WTC11 (cell line): ENCODE results near the gene CACNA1C. TPM values are rescaled to one million over a fixed set of nuclear protein-coding genes. Genes with fewer than 3 reads are reported as not detected.
A peak's percentile ranks its signal among the peaks of the same experiment; 100 is the strongest.

Source experiments
- ATAC-seq: fragments of 200-7000 bp; cut with Tn5 transposase; 2 replicates; pipeline ENCODE4 v1.10.0; 2021; ENCODE audit warnings: mild to moderate bottlenecking, moderate library complexity
- CTCF ChIA-PET: fragments of 300-600 bp; sonication (Branson Sonifier 250); formaldehyde crosslinking; loops from one replicate; lab custom pipeline; 2021; ENCODE audit warnings: antibody characterized with exemption; lab: Charles Lee
- POLR2A ChIA-PET: fragments of 350-600 bp; sonication (Branson Sonifier 250); formaldehyde crosslinking; loops from one replicate; lab custom pipeline; 2021; ENCODE audit warnings: antibody characterized with exemption; lab: Charles Lee
- DNase-seq: peaks from one replicate; pipeline ENCODE4 v3.0.0; 2021; ENCODE audit warnings: low spot score
- H3K27ac Mint-ChIP-seq: 2 replicates; pipeline ENCODE4 v1.8.0; 2021; ENCODE audit warnings: mixed read lengths
- H3K27me3 Mint-ChIP-seq: 2 replicates; pipeline ENCODE4 v1.8.0; 2021; ENCODE audit warnings: low read depth, mild to moderate bottlenecking, moderate library complexity, mixed read lengths
- H3K36me3 Mint-ChIP-seq: 2 replicates; pipeline ENCODE4 v1.8.0; 2021; ENCODE audit warnings: mixed read lengths
- H3K4me1 Mint-ChIP-seq: 2 replicates; pipeline ENCODE4 v1.8.0; 2022; ENCODE audit warnings: mixed read lengths
- H3K4me3 Mint-ChIP-seq: 2 replicates; pipeline ENCODE4 v1.8.0; 2021; ENCODE audit warnings: mild to moderate bottlenecking, moderate library complexity, mixed read lengths
- H3K9me3 Mint-ChIP-seq: 2 replicates; pipeline ENCODE4 v1.8.0; 2021; ENCODE audit warnings: mixed read lengths
- FOXP4 ChIP-seq: sonication (generic); formaldehyde crosslinking; IDR thresholded peaks from 2 replicates; pipeline ENCODE4 v1.8.0; 2022; ENCODE audit warnings: mild to moderate bottlenecking, missing genetic modification reagents
- IRF1 ChIP-seq: sonication (generic); formaldehyde crosslinking; IDR thresholded peaks from 2 replicates; pipeline ENCODE4 v1.8.0; 2023; ENCODE audit warnings: missing genetic modification reagents
- MLX ChIP-seq: sonication (generic); formaldehyde crosslinking; IDR thresholded peaks from 2 replicates; pipeline ENCODE4 v1.8.1; 2023; ENCODE audit warnings: mild to moderate bottlenecking, missing genetic modification reagents, moderate library complexity
- NFATC4 ChIP-seq: fragments of 250-450 bp; sonication (Bioruptor Pico); IDR thresholded peaks from 2 replicates; pipeline ENCODE4 v1.9.0; 2021; ENCODE audit warnings: mild to moderate bottlenecking
- NR1H2 ChIP-seq: sonication (generic); formaldehyde crosslinking; IDR thresholded peaks from 2 replicates; pipeline ENCODE4 v1.9.0; 2021; ENCODE audit warnings: mild to moderate bottlenecking, moderate library complexity, missing genetic modification reagents
- PREB ChIP-seq: sonication (generic); formaldehyde crosslinking; IDR thresholded peaks from 2 replicates; pipeline ENCODE4 v1.8.1; 2022; ENCODE audit warnings: mild to moderate bottlenecking, missing genetic modification reagents, moderate library complexity, borderline replicate concordance
- RELA ChIP-seq: sonication (generic); formaldehyde crosslinking; IDR thresholded peaks from 2 replicates; pipeline ENCODE4 v1.8.1; 2022; ENCODE audit warnings: missing genetic modification reagents, mild to moderate bottlenecking, borderline replicate concordance
- SMAD4 ChIP-seq: sonication (generic); formaldehyde crosslinking; IDR thresholded peaks from 2 replicates; pipeline ENCODE4 v1.8.0; 2022; ENCODE audit warnings: mild to moderate bottlenecking, missing genetic modification reagents
- USF1 ChIP-seq: sonication (generic); formaldehyde crosslinking; IDR thresholded peaks from 2 replicates; pipeline ENCODE4 v1.8.0; 2022; ENCODE audit warnings: mild to moderate bottlenecking, missing genetic modification reagents
- ZBTB21 ChIP-seq: sonication (generic); formaldehyde crosslinking; IDR thresholded peaks from 2 replicates; pipeline ENCODE4 v1.8.1; 2023; ENCODE audit warnings: mild to moderate bottlenecking, missing genetic modification reagents, borderline replicate concordance
- ZNF121 ChIP-seq: sonication (generic); formaldehyde crosslinking; IDR thresholded peaks from 2 replicates; pipeline ENCODE4 v1.8.0; 2023; ENCODE audit warnings: missing genetic modification reagents
- ZNF396 ChIP-seq: fragments of 250-450 bp; sonication (Bioruptor Pico); IDR thresholded peaks from 2 replicates; pipeline ENCODE4 v1.8.0; 2021; ENCODE audit warnings: mild to moderate bottlenecking, moderate library complexity, borderline replicate concordance
- ZNF512 ChIP-seq: sonication (generic); formaldehyde crosslinking; IDR thresholded peaks from 2 replicates; pipeline ENCODE4 v1.8.1; 2022; ENCODE audit warnings: missing genetic modification reagents, borderline replicate concordance
- ZNF671 ChIP-seq: fragments of 250-450 bp; sonication (Bioruptor Pico); IDR thresholded peaks from 2 replicates; pipeline ENCODE4 v1.8.0; 2021; ENCODE audit warnings: mild to moderate bottlenecking
- total RNA-seq: library from RNA; stranded (reverse); gene quantifications from 3 replicates; pipeline ENCODE4 v1.2.3, GENCODE V29; 2021

CACNA1C gene
- total RNA-seq, 1 experiment from 2014 or later, result 1.7 TPM

- TF ChIP-seq PREB (CRISPR knock-in tag), result no peak
- no peak for TF ChIP-seq RELA (CRISPR knock-in tag)
- no peak for TF ChIP-seq USF1 (CRISPR knock-in tag)
Measured at GRCh38 chr12:2679816-2680675, 627.3 kb downstream of the CACNA1C start (continued).

GRCh38 chr12:2680676-2681039 is 627.9 kb downstream of the CACNA1C start:
- ChIA-PET CTCF (interaction anchor here (0.6 to 1.4 kb wide), 3 partner anchors 71 to 388 kb away, joined by 3 to 5 read pairs (median 4); no protein-coding TSS in a partner anchor), POLR2A (no interaction called here)
- no peak for DNase-seq
- no peak for TF ChIP-seq IRF1
- ATAC-seq, result no peak
- Mint-ChIP-seq H3K4me1 (peaks cover 20% of the 10 kb centered on the region), H3K27ac (no peak overlapping the region), H3K36me3 (no peaks in the 10 kb centered on the region; the same call in 1 of the 2 replicates), H3K9me3 (peaks cover 3% of the 10 kb centered on the region), H3K4me3 (no peak overlapping the region), H3K27me3 (no peaks in the 10 kb centered on the region)

- CTCF ChIA-PET, result interaction anchor here (0.6 to 2.1 kb wide), 13 partner anchors 10 to 389 kb away, joined by 3 to 32 read pairs (median 5); no protein-coding TSS in a partner anchor
- Mint-ChIP-seq H3K4me1 (peaks cover 20% of the 10 kb centered on the region), H3K27me3 (no peaks in the 10 kb centered on the region), H3K27ac (no peak overlapping the region), H3K36me3 (no peaks in the 10 kb centered on the region; the same call in 1 of the 2 replicates), H3K9me3 (peaks cover 3% of the 10 kb centered on the region), H3K4me3 (no peak overlapping the region)
- POLR2A ChIA-PET, result no interaction called here
- no peak for DNase-seq
- TF ChIP-seq ZNF671 (CRISPR knock-in tag) (no peak), MLX (CRISPR knock-in tag) (no peak), SMAD4 (CRISPR knock-in tag) (no peak), ZNF512 (CRISPR knock-in tag) (no peak)
- no peak for ATAC-seq
Measured at GRCh38 chr12:2681450-2682205, 628.8 kb downstream of the CACNA1C start.

- no peak overlapping the region for H3K27ac Mint-ChIP-seq
- DNase-seq (peak; percentile 64), ATAC-seq (peak; percentile 72)
- H3K9me3 Mint-ChIP-seq, result peaks cover 3% of the 10 kb centered on the region
- no peaks in the 10 kb centered on the region for H3K27me3 Mint-ChIP-seq
- H3K4me3 Mint-ChIP-seq, result no peak overlapping the region
- no peaks in the 10 kb centered on the region; the same call in 1 of the 2 replicates for H3K36me3 Mint-ChIP-seq
- ChIA-PET CTCF (interaction anchor here (0.6 to 2.1 kb wide), 32 partner anchors 8 to 279 kb away, joined by 3 to 32 read pairs (median 4); partner anchors contain the start of genes FKBP4 and ITFG2), POLR2A (interaction anchor here (0.9 to 1.0 kb wide), 2 partner anchors 10 to 112 kb away, joined by 3 read pairs; partner anchors contain the start of gene FKBP4)
- peaks cover 20% of the 10 kb centered on the region for H3K4me1 Mint-ChIP-seq
- TF ChIP-seq NFATC4 (CRISPR knock-in tag) (no peak), NR1H2 (no peak), ZBTB21 (no peak), FOXP4 (CRISPR knock-in tag) (no peak), ZNF121 (no peak), MLX (CRISPR knock-in tag) (no peak), RELA (CRISPR knock-in tag) (no peak), ZNF396 (no peak)
Measured at GRCh38 chr12:2682296-2683251, 629.8 kb downstream of the CACNA1C start.
